Measurements from ENCODE around the gene SLC7A7.

DNA sequence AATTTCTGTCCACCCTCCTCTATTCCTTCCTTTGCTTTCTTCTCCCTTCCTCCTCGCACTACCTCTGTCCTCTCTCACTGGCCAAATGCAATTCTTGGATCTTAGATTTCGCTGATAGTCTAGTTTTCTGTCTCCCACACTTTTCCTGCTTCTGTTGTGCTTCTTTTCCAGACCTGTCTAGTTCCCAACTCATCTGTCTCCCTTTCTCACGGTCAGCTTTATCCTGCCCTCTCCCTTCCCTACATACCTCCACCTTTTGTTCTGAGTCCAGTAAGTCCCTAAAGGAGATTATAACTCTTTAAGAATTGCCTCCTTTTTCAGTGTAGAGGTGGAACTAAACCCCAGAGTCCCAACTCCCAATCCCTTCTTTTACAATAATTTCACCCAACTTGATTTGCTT lies 20.3 kb upstream of the SLC7A7 start:
- no peak for TF ChIP-seq POLR2A (IDR thresholded peaks at IDR 0.05; ENCODE audit: low read length)
- TF ChIP-seq GATA1 (IDR thresholded peaks at IDR 0.05; ENCODE audit: low read depth, low read length), result no peak
